ENCODE data around the gene TRAK2.
"Not testable (repeated sequence)": the region's sequence is repeated elsewhere in the genome, so short reads cannot be mapped to it uniquely, and the experiment has no call there.

The TRAK2 gene

DNA sequence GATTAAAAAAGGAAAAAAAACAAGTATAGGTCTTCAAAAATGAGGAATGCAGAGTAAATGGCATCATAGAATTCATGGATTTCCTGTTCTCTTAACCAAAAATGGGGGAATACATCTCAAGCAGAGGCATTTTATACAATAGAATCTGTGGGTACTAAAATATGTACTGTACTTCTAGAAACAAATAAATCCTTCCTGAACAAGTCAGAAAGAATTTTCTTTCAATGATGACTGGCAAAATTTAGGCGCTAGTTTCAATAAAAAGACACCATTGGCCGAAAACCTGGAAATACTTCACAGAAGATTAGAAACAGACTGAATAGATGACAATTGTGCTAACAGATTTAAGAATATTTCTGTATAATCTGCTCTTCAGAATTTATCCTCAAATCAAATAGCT, 15.1 kb downstream of the TRAK2 start:
- no peak for DNase-seq
- no peak for TF ChIP-seq GATA1 (IDR thresholded peaks at IDR 0.05; ENCODE audit: low read depth, low read length)
- TF ChIP-seq POLR2A (IDR thresholded peaks at IDR 0.05; ENCODE audit: low read length) = no peak

DNA sequence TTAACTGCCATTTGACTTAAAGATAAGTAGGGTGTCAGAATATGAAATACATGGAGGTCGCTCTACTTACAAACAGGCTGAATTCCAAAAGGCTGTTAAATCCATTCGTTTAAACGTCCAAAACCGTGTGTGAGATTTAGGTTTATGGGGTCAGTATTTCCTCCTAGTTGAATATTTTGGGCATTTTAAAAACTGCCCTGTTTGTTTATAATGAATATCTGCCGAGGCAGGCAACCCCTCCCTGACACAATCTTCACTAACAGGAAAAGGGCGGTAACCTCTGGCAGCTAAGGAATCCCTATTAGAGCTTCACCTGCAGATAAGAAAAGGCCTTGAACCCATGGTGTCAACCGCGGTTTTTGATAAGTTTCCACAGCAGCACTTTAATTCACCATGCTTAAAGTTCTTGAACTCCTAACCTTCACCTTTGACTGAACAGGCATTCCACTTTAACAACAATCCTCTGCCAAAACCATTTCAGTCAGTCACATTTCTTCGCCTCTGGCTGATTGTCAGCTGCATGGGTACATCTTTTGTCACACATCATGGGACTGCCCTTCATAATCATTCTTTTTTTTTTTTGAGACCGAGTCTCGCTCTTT, 17.8 kb downstream of the TRAK2 start:
- TF ChIP-seq GATA1 (IDR thresholded peaks at IDR 0.05; ENCODE audit: low read depth, low read length) (no peak), POLR2A (IDR thresholded peaks at IDR 0.05; ENCODE audit: low read length) (peak; percentile 56)
- DNase-seq = peak; percentile 89 to 95

DNA sequence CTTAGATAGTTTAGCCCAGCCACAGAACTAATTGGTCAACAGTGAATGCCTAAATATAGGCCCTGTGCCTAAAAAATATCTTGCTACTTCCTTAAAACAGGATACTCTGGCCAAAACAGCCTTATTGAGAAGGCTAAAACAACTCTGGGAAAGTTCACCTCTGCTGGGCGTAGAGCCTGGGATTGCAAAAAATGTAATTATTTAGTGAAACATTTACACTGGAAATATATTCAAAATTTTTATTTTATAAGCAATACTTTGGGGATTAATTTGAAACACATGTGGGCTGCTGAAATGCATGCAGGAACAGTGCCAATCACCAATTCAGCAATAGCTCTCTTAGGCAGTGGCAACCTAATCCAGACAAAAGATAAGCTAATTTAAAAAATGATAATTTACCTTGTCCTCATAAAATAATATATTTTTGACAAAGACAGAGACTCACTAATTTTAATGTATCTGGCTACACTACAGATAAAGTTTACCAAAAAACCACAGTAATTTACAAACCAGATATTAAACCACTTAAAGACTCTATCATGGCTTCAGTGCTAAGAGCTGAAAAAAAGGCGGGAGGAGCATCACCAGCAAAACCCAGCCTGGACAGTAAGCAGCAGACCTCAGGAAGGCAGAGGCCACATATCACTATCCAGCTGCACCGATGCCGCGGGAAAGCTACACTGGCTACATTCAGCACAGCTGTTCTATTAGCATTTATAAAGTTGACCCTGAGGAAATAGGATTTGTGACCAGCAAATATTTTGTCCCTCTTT, 18.5 kb downstream of the TRAK2 start:
- TF ChIP-seq GATA1 (IDR thresholded peaks at IDR 0.05; ENCODE audit: low read depth, low read length) = no peak
- no peak for TF ChIP-seq POLR2A (IDR thresholded peaks at IDR 0.05; ENCODE audit: low read length)
- DNase-seq = peak; percentile 88

DNA sequence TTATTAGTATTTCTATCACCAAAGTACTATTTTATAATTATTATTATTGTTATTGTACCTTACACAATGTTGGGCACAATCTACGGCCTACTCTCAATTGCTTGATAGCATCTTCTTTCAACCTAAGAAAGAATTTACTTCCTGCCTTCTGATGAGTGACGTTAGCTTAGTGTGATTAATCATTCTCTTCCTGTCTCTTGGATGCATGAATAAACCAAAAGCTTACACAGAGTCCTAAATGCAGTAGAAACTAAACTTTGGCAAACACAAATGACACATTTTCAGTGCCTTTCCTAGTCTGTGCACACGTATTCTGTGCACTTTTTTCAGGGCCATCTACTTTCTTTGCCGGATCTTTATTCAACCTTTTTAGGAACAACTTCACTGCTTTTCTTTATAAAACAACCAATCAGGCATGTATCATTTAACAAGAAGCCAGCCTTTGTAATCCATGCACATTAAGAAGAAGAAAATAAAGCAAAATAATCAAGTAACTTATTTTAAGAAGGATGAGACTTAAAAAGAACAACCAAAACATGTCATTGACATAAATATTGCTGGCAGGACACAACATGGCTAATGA, 19.1 kb downstream of the TRAK2 start:
- peak; percentile 48 to 66 for DNase-seq
- TF ChIP-seq GATA1 (IDR thresholded peaks at IDR 0.05; ENCODE audit: low read depth, low read length) (no peak), POLR2A (IDR thresholded peaks at IDR 0.05; ENCODE audit: low read length) (no peak)

DNA sequence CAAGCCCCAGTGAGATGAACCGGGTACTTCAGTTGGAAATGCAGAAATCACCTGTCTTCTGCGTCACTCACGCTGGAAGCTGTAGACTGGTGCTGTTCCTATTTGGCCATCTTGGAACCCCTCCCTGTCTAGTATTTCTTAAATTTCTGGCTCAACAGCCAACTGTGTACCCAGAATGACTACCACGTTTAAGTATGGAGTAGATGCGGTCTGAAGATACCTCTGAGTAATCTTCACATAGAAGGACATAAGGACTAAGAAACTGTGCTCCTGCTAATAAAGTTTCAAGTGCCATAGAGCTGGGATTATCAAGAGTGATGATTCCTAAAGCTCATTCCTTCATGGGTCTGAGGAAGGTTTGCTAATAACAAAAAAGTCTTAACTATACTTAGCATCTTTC, 20.4 kb downstream of the TRAK2 start:
- no peak for DNase-seq
- TF ChIP-seq GATA1 (IDR thresholded peaks at IDR 0.05; ENCODE audit: low read depth, low read length) (no peak), POLR2A (IDR thresholded peaks at IDR 0.05; ENCODE audit: low read length) (no peak)

DNA sequence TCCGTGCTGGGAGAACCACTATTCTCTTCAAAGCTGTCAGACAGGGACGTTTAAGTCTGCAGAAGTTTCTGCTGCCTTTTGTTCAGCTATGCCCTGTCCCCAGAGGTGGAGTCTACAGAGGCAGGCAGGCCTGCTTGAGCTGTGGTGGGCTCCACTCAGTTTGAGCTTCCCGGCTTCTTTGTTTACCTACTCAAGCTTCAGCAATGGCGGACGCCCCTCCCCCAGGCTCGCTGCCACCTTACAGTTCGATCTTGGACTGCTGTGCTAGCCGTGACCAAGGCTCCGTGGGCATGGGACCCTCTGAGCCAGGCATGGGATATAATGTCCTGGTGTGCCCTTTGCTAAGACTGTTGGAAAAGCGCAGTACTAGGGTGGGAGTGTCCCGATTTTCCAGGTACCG, 20.9 kb downstream of the TRAK2 start:
- DNase-seq = not testable (repeated sequence)

DNA sequence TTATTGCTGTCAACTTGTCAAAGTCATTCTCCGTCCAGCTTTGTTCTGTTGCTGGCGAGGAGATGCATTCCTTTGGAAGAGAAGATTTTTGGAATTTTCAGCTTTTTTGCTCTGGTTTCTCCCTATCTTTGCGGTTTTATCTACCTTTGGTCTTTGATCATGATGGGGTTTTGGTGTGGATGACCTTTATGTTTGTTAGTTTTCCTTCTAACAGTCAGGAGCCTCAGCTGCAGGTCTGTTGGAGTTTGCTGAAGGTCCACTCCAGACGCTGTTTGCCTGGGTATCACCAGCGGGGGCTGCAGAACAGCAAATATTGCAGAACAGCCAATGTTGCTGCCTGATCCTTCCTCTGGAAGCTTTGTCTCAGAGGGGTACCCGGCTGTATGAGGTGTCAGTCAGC, 21.4 kb downstream of the TRAK2 start:
- not testable (repeated sequence) for DNase-seq

DNA sequence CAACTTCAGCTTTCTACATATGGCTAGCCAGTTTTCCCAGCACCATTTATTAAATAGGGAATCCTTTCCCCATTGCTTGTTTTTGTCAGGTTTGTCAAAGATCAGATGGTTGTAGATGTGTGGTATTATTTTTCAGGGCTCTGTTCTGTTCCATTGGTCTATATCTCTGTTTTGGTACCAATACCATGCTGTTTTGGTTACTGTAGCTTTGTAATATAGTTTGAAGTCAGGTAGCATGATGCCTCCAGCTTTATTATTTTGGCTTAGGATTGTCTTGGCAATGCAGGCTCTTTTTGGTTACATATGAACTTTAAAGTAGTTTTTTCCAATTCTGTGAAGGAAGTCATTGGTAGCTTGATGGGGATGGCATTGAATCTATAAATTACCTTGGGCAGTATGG, 22.9 kb downstream of the TRAK2 start:
- not testable (repeated sequence) for DNase-seq

DNA sequence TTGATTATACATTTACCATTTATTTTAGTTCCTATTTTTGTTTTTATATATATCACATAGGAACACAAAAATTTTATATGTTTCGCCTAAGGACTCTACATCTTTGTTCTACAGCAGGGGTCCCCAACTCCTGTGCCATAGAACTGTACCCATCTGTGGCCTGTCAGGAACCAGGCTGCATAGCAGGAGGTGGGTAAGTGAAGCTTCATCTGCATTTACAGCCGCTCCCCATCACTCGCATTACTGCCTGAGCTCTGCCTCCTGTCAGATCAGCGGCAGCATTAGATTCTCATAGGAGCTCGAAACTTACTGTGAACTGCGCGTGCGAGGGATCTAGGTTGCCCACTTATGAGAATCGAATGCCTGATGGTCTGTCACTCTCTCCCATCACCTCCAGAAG, 25.3 kb downstream of the TRAK2 start:
- TF ChIP-seq GATA1 (IDR thresholded peaks at IDR 0.05; ENCODE audit: low read depth, low read length) (no peak), POLR2A (IDR thresholded peaks at IDR 0.05; ENCODE audit: low read length) (no peak)
- no peak for DNase-seq

DNA sequence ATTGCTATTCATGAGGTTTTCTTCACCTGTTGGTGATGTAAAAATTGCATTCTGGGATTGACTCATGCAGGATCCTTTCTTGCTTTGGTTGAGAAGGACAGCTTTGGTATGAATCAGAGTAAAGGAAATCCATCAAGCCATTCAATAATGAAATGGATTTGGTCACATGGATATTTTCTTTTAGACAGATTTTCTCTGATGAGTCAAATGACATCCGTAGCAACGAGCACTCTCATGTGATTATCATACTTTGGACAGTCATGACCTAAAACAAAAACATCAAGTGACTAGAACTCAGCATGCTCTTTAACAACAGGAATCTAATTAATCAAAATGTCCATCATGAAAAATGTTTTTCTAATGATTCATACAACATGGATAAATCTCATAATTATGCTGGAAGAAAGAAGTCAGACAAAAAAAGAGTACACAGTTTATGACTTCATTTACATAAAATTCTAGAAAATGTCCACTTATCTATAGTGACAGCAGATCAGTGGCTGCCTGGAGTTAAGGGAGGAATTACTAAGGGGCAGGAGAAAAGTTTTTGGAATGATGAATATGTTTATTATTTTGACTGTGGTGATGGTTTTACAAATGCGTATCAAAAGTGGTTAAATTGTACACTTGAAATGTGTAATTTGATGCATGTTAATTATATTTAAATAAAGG, 30.7 kb downstream of the TRAK2 start:
- TF ChIP-seq POLR2A (IDR thresholded peaks at IDR 0.05; ENCODE audit: low read length) (no peak), GATA1 (IDR thresholded peaks at IDR 0.05; ENCODE audit: low read depth, low read length) (no peak)
- no peak for DNase-seq

DNA sequence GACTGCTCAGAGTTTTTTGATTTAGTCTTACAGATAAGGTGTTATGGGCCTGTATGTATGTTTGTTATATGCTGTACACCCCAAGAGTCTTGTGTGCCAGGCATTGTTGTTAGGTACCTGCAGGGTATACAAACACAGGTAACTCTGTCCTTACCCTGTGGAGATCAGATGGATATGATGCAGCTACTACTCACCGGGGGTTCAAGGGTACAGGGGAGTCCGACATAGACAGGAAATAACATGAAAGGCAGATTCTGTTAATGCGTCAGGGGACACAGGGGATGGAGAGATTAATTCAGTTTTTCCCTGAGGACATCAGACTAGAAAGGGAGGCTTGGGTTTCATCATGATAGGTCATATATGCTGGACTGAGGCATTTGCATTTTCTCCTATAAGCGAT, 31.3 kb downstream of the TRAK2 start:
- no peak for TF ChIP-seq GATA1 (IDR thresholded peaks at IDR 0.05; ENCODE audit: low read depth, low read length)
- TF ChIP-seq POLR2A (IDR thresholded peaks at IDR 0.05; ENCODE audit: low read length) = no peak
- no peak for DNase-seq

DNA sequence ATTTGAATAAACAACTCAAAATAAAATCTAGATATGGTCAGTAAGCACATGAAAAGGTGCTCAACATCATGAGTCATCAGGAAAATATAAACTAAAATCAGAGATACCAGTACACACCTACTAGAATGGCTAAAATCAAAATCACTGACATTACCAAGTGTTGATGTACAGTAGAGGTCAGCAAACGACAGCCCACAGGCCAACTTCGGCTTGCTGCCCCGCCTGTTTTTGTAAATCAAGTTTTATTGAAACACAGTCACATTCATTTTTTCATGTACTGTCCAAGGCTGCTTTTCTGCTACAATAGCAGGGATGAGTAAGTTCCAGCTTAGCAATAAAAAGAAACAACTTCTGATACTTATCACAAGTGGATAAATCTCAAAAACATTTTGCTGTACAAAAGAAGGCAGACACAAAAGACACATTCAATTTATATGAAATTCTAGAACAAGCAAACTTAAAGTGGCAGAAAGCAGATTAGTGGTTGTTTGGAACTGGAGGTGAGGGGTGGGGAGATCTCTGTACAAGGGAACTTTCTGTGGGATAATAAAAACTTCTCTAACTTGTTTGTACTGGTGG, 32.1 kb downstream of the TRAK2 start:
- TF ChIP-seq GATA1 (IDR thresholded peaks at IDR 0.05; ENCODE audit: low read depth, low read length) = no peak
- TF ChIP-seq POLR2A (IDR thresholded peaks at IDR 0.05; ENCODE audit: low read length) = no peak
- DNase-seq = peak in 1 of 2 experiments; percentile 25

DNA sequence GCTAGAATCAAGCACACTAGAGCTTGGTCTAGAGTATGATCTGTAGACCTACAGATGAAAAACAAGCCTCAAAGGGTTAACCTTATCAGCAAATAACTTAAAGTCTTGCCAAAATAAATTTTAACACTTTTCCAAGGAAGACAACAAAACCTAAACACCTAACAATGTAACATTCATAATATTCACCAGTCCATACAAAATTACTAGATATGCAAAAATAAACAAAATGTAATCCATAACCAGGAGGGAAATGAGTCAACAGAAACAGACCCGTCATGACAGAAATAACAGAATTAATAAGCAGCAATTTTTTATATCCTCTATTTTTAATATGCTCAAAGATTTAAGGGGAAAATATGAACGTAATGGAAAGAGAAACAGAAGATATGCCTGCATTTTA, 36.1 kb downstream of the TRAK2 start:
- no peak for TF ChIP-seq POLR2A (IDR thresholded peaks at IDR 0.05; ENCODE audit: low read length)
- no peak for DNase-seq

DNA sequence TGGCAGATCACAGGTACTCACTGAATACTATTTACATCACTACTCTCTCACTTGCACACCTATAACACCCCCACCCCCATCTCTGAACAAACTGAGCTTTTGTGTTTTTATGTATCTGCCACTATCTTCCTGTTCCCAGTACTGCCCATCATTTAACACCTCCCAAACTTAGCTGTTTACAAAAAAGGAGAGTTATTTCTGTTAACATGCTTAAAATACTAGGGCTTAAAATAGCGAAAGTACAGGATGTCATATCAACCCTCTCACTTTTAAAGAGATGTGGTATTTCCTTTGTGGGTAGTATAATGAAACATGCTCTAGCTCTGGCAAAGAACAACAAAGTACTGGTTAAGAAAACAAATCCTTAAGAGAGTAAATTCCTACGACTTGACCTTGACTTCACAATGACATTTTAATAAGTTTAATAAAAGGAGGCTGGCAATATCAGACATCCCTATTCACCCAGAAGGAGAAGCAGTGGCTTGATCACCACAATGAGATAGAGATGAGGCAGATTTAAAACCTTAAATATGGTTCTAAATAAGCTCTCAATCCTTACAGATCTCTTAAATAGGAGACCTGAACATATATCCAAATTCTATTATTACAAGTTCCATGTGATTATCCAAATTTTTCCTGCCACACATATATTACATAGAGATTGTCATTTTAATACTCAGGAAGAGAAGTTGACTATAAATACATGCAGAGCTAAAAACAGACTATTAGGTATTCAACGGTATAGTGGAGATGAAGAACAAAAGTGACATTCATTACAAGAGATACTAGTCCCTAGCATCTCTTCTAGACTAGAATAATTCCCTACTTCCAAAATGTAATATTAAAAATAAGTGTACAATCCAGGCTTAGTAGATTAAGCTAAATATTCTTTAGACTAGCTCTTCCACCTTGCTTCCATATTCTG, 36.9 kb downstream of the TRAK2 start:
- no peak for TF ChIP-seq POLR2A (IDR thresholded peaks at IDR 0.05; ENCODE audit: low read length)
- TF ChIP-seq GATA1 (IDR thresholded peaks at IDR 0.05; ENCODE audit: low read depth, low read length) = no peak
- DNase-seq = no peak

Measured in erythroblast (primary cell).